Astrocyte (in vitro differentiated cells and primary cell): Measurements from ENCODE around the gene COL4A5. TPM values are rescaled to one million over a fixed set of nuclear protein-coding genes. Genes with fewer than 3 reads are reported as not detected.
A peak's percentile ranks its signal among the peaks of the same experiment; 100 is the strongest.

Experiments
- DNase-seq: peaks from one replicate; pipeline ENCODE4 v3.0.0-alpha.2; 2010; ENCODE audit warnings: low read depth
- FAIRE-seq: peaks from 2 replicates; lab custom pipeline; 2011; peaks lifted over from hg19 to GRCh38; lab: Jason Lieb, UNC
- H2AFZ ChIP-seq: 2 replicates; pipeline ENCODE4 v1.6.0; 2012; ENCODE audit warnings: low read depth, low read length, inconsistent platforms
- H3K27ac ChIP-seq: 2 replicates; pipeline ENCODE4 v1.5.1; 2011; ENCODE audit warnings: low read depth, low read length, inconsistent platforms
- H3K27me3 ChIP-seq: 2 replicates; pipeline ENCODE4 v1.6.0; 2011; ENCODE audit warnings: low read length, inconsistent platforms; ENCODE audit not compliant: insufficient read depth
- H3K36me3 ChIP-seq: 2 replicates; pipeline ENCODE4 v1.5.1; 2011; ENCODE audit warnings: low read length, inconsistent platforms; ENCODE audit not compliant: insufficient read depth
- H3K4me1 ChIP-seq: 2 replicates; pipeline ENCODE4 v1.5.1; 2011; ENCODE audit warnings: low read length, inconsistent platforms; ENCODE audit not compliant: insufficient read depth
- H3K4me2 ChIP-seq: 2 replicates; pipeline ENCODE4 v1.6.0; 2012; ENCODE audit warnings: low read length, inconsistent platforms
- H3K4me3 ChIP-seq: 2 replicates; pipeline ENCODE4 v1.5.1; 2011; ENCODE audit warnings: low read depth, mild to moderate bottlenecking, low read length, inconsistent platforms; ENCODE audit not compliant: insufficient read depth
- H3K79me2 ChIP-seq: 2 replicates; pipeline ENCODE4 v1.6.0; 2012; ENCODE audit warnings: mild to moderate bottlenecking, low read length, inconsistent platforms; ENCODE audit not compliant: insufficient read depth
- H3K9ac ChIP-seq: 2 replicates; pipeline ENCODE4 v1.6.0; 2012; ENCODE audit warnings: mild to moderate bottlenecking, low read length, inconsistent platforms
- H3K9me3 ChIP-seq: 2 replicates; pipeline ENCODE4 v1.5.1; 2012; ENCODE audit warnings: low read depth, mild to moderate bottlenecking, low read length, inconsistent platforms; ENCODE audit not compliant: insufficient read depth
- H4K20me1 ChIP-seq: 2 replicates; pipeline ENCODE4 v1.6.0; 2012; ENCODE audit warnings: low read length, inconsistent platforms; ENCODE audit not compliant: insufficient read depth
- H3K27ac Mint-ChIP-seq: one replicate; pipeline ENCODE4 v1.8.0; 2021; ENCODE audit warnings: mild to moderate bottlenecking, mixed read lengths; ENCODE audit not compliant: unreplicated experiment
- H3K27me3 Mint-ChIP-seq: one replicate; pipeline ENCODE4 v1.8.0; 2021; ENCODE audit warnings: low read depth, mixed read lengths; ENCODE audit not compliant: unreplicated experiment
- H3K36me3 Mint-ChIP-seq: one replicate; pipeline ENCODE4 v1.8.0; 2021; ENCODE audit warnings: low read depth, mixed read lengths; ENCODE audit not compliant: unreplicated experiment
- H3K4me1 Mint-ChIP-seq: one replicate; pipeline ENCODE4 v1.8.0; 2021; ENCODE audit warnings: low read depth, mixed read lengths; ENCODE audit not compliant: unreplicated experiment
- H3K4me3 Mint-ChIP-seq: one replicate; pipeline ENCODE4 v1.8.0; 2021; ENCODE audit warnings: mild to moderate bottlenecking, moderate library complexity, mixed read lengths; ENCODE audit not compliant: unreplicated experiment
- H3K9me3 Mint-ChIP-seq: one replicate; pipeline ENCODE4 v1.8.0; 2021; ENCODE audit warnings: mild to moderate bottlenecking, mixed read lengths; ENCODE audit not compliant: unreplicated experiment
- EZH2 ChIP-seq: IDR thresholded peaks from 2 replicates; pipeline ENCODE4 v1.6.1; 2012; ENCODE audit warnings: mild to moderate bottlenecking, low read length, inconsistent platforms; ENCODE audit not compliant: insufficient read depth
- total RNA-seq: library from RNA; stranded (reverse); gene quantifications from 2 replicates; pipeline ENCODE4 v1.2.1, GENCODE V29; 2021
- TF ChIP-seq, protein P1 (sequence below): IDR thresholded peaks from 2 replicates; pipeline ENCODE4 v1.5.1; 2011; ENCODE audit warnings: low read depth, mild to moderate bottlenecking, inconsistent platforms, low read length, moderate library complexity; ENCODE audit not compliant: insufficient read depth

COL4A5 gene
- total RNA-seq, 1 donor from 2014 or later: 57.1 TPM

DNA sequence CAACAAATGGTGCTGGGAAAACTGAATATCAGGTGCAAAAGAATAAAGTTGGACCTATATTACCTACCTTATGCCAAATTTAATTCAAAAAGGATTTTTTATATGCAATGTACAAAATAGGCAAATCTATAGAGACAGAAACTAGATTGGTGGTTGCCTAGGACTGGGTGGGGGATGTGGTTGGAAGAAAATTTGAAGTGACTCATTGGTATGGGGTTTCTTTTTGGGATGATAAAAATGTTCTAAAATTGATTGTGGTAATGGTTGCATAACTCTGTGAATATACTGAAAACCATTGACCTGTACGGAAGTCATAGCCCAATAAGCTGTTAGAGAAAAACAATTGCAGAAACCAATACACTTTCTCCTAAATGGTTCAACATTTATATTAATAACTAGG is 72.1 kb downstream of the COL4A5 start:
- Histone ChIP-seq H3K4me2 (no peak overlapping the region), H3K27ac (no peak overlapping the region), H3K79me2 (no peaks in the 10 kb centered on the region), H3K27me3 (no peaks in the 10 kb centered on the region), H3K36me3 (no peaks in the 10 kb centered on the region), H2AFZ (no peak overlapping the region), H3K9ac (no peak overlapping the region), H3K4me1 (peaks cover 3% of the 10 kb centered on the region), H3K9me3 (no peaks in the 10 kb centered on the region), H4K20me1 (no peaks in the 10 kb centered on the region), H3K4me3 (no peak overlapping the region)
- H3K4me1 Mint-ChIP-seq: peaks cover 29% of the 10 kb centered on the region
- FAIRE-seq (peak; percentile 98), DNase-seq (peak; percentile 57)
- no peaks in the 10 kb centered on the region for H3K27me3 Mint-ChIP-seq
- TF ChIP-seq, protein P1, sequence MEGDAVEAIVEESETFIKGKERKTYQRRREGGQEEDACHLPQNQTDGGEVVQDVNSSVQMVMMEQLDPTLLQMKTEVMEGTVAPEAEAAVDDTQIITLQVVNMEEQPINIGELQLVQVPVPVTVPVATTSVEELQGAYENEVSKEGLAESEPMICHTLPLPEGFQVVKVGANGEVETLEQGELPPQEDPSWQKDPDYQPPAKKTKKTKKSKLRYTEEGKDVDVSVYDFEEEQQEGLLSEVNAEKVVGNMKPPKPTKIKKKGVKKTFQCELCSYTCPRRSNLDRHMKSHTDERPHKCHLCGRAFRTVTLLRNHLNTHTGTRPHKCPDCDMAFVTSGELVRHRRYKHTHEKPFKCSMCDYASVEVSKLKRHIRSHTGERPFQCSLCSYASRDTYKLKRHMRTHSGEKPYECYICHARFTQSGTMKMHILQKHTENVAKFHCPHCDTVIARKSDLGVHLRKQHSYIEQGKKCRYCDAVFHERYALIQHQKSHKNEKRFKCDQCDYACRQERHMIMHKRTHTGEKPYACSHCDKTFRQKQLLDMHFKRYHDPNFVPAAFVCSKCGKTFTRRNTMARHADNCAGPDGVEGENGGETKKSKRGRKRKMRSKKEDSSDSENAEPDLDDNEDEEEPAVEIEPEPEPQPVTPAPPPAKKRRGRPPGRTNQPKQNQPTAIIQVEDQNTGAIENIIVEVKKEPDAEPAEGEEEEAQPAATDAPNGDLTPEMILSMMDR: no peak
- TF ChIP-seq EZH2: no peak
- no peak overlapping the region for H3K4me3 Mint-ChIP-seq
- no peak overlapping the region for H3K27ac Mint-ChIP-seq
- H3K36me3 Mint-ChIP-seq: peaks cover 2% of the 10 kb centered on the region
- peaks cover 2% of the 10 kb centered on the region for H3K9me3 Mint-ChIP-seq

DNA sequence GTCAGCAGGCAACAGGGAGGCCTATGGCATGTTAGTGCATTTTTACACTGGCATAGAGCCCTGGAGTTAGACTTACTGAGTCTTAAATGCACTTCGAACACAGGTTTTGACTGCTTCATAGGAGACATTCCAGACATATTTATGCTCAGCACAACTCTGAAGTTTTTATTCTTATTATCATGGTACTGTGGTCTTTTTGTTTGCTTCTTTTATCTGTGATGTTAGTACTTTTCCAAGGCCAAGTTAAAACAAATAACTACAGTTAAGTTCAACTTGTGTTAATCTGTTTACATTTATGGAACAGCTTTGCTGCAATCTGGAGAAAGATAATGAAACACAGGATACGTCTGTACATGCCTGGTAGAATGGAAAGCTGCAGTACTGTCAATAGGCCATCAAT is 76.5 kb downstream of the COL4A5 start:
- Mint-ChIP-seq H3K27ac (peak overlapping the region; percentile 36), H3K9me3 (no peaks in the 10 kb centered on the region), H3K36me3 (no peaks in the 10 kb centered on the region), H3K4me1 (peaks cover 31% of the 10 kb centered on the region), H3K27me3 (no peaks in the 10 kb centered on the region), H3K4me3 (no peak overlapping the region)
- H3K27me3 ChIP-seq: no peaks in the 10 kb centered on the region
- no peaks in the 10 kb centered on the region for H3K9me3 ChIP-seq
- DNase-seq: peak; percentile 77
- H3K27ac ChIP-seq: no peak overlapping the region
- no peaks in the 10 kb centered on the region for H3K79me2 ChIP-seq
- peak; percentile 97 for FAIRE-seq
- no peak overlapping the region for H2AFZ ChIP-seq
- TF ChIP-seq, protein P1: no peak
- no peak for TF ChIP-seq EZH2
- peak overlapping the region; percentile 10 for H3K4me2 ChIP-seq
- H3K4me1 ChIP-seq: peaks cover 3% of the 10 kb centered on the region
- H3K9ac ChIP-seq: no peak overlapping the region
- no peak overlapping the region for H3K4me3 ChIP-seq
- H3K36me3 ChIP-seq: no peaks in the 10 kb centered on the region
- H4K20me1 ChIP-seq: no peaks in the 10 kb centered on the region

DNA sequence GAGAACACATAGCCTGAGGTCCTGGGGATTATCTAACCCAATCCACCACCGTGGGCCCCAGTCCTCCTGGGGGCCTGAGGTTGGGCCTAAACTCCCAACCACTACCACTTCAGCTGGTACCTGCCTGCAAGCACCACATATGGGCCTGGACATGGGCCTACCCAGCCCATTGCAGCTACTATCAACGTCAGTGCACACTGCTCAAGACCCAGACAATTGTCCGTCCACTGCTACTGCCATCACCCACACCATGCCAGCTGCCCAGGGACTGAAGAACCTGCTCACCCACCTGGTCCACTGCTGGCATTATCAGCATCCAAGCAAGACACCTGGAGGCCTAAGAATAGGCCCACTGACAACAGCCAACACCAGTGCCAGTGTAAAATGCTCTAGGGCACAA is 88.1 kb downstream of the COL4A5 start:
- no peak for TF ChIP-seq EZH2
- TF ChIP-seq, protein P1: no peak
- Histone ChIP-seq H3K27ac (no peak overlapping the region), H3K4me3 (no peak overlapping the region), H2AFZ (no peak overlapping the region), H3K4me2 (no peak overlapping the region), H3K79me2 (no peaks in the 10 kb centered on the region), H3K36me3 (no peaks in the 10 kb centered on the region), H3K4me1 (no peaks in the 10 kb centered on the region), H3K9me3 (no peaks in the 10 kb centered on the region), H3K9ac (no peak overlapping the region), H4K20me1 (no peaks in the 10 kb centered on the region), H3K27me3 (no peaks in the 10 kb centered on the region)
- DNase-seq: no peak
- Mint-ChIP-seq H3K4me3 (no peak overlapping the region), H3K4me1 (no peaks in the 10 kb centered on the region), H3K9me3 (no peaks in the 10 kb centered on the region), H3K27ac (no peak overlapping the region), H3K27me3 (no peaks in the 10 kb centered on the region), H3K36me3 (peaks cover 7% of the 10 kb centered on the region)
- FAIRE-seq: no peak
